Measurements from ENCODE around the gene FRMPD3.

FRMPD3 gene

DNA sequence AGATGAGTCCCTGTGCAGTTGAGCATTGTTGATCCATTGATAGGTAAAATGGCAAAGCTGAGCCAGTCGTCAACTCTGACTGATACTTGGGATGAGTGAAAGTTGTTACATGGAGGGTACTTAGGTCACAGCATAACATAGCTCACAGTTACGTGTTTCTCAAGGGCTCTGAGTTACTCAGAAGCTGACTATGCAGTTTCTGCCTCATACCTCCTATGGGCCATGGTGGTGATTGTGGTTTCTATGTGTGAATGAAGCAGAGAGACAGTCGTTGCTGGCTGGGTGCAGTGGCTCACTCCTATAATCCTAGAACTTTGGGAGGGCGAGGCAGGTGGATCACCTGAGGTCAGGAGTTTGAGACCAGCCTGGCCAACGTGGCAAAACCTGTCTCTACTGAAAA, 30.8 kb downstream of the FRMPD3 start:
- no peaks in the 10 kb centered on the region for H3K27me3 ChIP-seq (replicated peaks; ENCODE audit: control insufficient read depth, insufficient read depth, low read length)
- H3K4me3 ChIP-seq (replicated peaks; ENCODE audit: low read depth, low read length) = no peak overlapping the region
- no peaks in the 10 kb centered on the region for H3K36me3 ChIP-seq (ENCODE audit: control insufficient read depth, insufficient read depth, low read length)
- TF ChIP-seq, protein P1, sequence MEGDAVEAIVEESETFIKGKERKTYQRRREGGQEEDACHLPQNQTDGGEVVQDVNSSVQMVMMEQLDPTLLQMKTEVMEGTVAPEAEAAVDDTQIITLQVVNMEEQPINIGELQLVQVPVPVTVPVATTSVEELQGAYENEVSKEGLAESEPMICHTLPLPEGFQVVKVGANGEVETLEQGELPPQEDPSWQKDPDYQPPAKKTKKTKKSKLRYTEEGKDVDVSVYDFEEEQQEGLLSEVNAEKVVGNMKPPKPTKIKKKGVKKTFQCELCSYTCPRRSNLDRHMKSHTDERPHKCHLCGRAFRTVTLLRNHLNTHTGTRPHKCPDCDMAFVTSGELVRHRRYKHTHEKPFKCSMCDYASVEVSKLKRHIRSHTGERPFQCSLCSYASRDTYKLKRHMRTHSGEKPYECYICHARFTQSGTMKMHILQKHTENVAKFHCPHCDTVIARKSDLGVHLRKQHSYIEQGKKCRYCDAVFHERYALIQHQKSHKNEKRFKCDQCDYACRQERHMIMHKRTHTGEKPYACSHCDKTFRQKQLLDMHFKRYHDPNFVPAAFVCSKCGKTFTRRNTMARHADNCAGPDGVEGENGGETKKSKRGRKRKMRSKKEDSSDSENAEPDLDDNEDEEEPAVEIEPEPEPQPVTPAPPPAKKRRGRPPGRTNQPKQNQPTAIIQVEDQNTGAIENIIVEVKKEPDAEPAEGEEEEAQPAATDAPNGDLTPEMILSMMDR (IDR thresholded peaks at IDR 0.05; ENCODE audit: insufficient read depth, low read length, poor library complexity, severe bottlenecking) = no peak
- no peak for DNase-seq (ENCODE audit: extremely low read depth, insufficient read length)

DNA sequence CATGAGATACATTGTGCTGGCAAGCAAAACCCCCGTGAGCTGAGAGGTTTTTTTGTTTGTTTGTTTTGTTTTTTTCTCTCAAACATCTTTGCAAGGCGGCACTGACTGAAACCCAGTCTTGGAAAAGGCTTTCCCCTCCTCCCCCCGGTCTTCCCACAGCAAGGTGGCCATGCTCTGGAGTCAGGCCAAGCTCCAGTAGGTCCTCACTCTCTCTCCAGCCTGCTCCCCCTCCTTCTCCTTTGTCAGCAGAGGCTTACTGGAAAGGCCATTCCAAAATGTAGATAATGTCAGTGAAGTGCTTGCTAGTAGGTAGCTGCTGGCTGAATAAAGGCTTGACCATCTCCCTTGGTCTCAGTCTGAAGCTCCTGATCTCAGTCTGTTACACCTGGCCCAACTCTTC, 32.6 kb downstream of the FRMPD3 start:
- no peaks in the 10 kb centered on the region for H3K27me3 ChIP-seq (replicated peaks; ENCODE audit: control insufficient read depth, insufficient read depth, low read length)
- H3K4me3 ChIP-seq (replicated peaks; ENCODE audit: low read depth, low read length) = no peak overlapping the region
- H3K36me3 ChIP-seq (ENCODE audit: control insufficient read depth, insufficient read depth, low read length) = no peaks in the 10 kb centered on the region
- TF ChIP-seq, protein P1 (IDR thresholded peaks at IDR 0.05; ENCODE audit: insufficient read depth, low read length, poor library complexity, severe bottlenecking) = no peak
- DNase-seq (ENCODE audit: extremely low read depth, insufficient read length) = no peak

GRCh38 chrX:107484002-107484726, 34.7 kb downstream of the FRMPD3 start:
- TF ChIP-seq, protein P1 (IDR thresholded peaks at IDR 0.05; ENCODE audit: insufficient read depth, low read length, poor library complexity, severe bottlenecking) = no peak
- Histone ChIP-seq H3K27me3 (replicated peaks; ENCODE audit: control insufficient read depth, insufficient read depth, low read length) (no peaks in the 10 kb centered on the region), H3K4me3 (replicated peaks; ENCODE audit: low read depth, low read length) (no peak overlapping the region), H3K36me3 (ENCODE audit: control insufficient read depth, insufficient read depth, low read length) (no peaks in the 10 kb centered on the region)
- DNase-seq (ENCODE audit: extremely low read depth, insufficient read length) = peak; percentile 40

DNA sequence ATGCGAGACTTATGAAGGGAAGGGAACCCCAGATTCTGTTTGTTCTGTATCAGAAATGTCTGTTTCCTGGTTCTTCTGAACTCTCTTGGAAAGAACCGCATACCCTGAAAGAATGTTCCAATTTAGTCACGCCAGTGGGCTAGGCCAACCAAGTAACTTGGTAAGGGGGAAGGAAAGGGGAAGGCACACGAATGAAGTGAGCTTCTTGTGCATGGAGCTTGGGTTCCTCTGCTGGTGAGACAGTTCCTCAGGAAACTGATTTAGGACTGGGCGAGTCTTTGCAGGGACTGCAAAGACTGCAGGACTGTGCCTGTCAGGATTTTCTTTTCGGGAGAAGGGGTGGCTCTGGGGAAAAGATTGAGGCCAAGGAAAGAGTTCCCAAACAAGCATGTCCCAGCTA, 35.6 kb downstream of the FRMPD3 start:
- TF ChIP-seq, protein P1 (IDR thresholded peaks at IDR 0.05; ENCODE audit: insufficient read depth, low read length, poor library complexity, severe bottlenecking) = peak; percentile 37
- H3K4me3 ChIP-seq (replicated peaks; ENCODE audit: low read depth, low read length) = no peak overlapping the region
- H3K36me3 ChIP-seq (ENCODE audit: control insufficient read depth, insufficient read depth, low read length) = no peaks in the 10 kb centered on the region
- H3K27me3 ChIP-seq (replicated peaks; ENCODE audit: control insufficient read depth, insufficient read depth, low read length) = no peaks in the 10 kb centered on the region
- no peak for DNase-seq (ENCODE audit: extremely low read depth, insufficient read length)

GRCh38 chrX:107493141-107493540, 43.7 kb downstream of the FRMPD3 start:
- no peaks in the 10 kb centered on the region for H3K36me3 ChIP-seq (ENCODE audit: control insufficient read depth, insufficient read depth, low read length)
- DNase-seq (ENCODE audit: extremely low read depth, insufficient read length) = no peak
- TF ChIP-seq, protein P1 (IDR thresholded peaks at IDR 0.05; ENCODE audit: insufficient read depth, low read length, poor library complexity, severe bottlenecking) = no peak
- H3K4me3 ChIP-seq (replicated peaks; ENCODE audit: low read depth, low read length) = no peak overlapping the region
- no peaks in the 10 kb centered on the region for H3K27me3 ChIP-seq (replicated peaks; ENCODE audit: control insufficient read depth, insufficient read depth, low read length)

DNA sequence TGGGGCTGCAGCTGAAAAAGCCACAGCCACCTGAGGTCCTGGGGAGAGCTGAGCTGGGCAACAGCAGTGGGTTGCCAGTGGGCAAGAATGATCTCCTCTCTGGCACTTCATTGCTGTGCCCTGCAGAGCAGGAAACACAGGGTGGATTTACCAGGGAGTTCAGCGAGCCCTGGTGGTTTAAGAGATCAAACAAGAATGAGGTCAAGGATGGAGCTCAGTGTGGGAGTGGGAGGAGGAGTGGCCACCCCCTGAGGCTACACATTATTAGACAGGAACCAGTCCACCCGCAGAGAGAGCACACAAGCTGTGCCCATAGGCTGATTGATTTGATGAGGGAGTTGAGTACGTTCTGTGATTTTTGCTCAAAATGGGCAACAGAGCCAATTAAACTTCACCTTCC, 47.3 kb downstream of the FRMPD3 start:
- DNase-seq (ENCODE audit: extremely low read depth, insufficient read length) = no peak
- H3K4me3 ChIP-seq (replicated peaks; ENCODE audit: low read depth, low read length) = no peak overlapping the region
- no peaks in the 10 kb centered on the region for H3K27me3 ChIP-seq (replicated peaks; ENCODE audit: control insufficient read depth, insufficient read depth, low read length)
- TF ChIP-seq, protein P1 (IDR thresholded peaks at IDR 0.05; ENCODE audit: insufficient read depth, low read length, poor library complexity, severe bottlenecking) = no peak
- no peaks in the 10 kb centered on the region for H3K36me3 ChIP-seq (ENCODE audit: control insufficient read depth, insufficient read depth, low read length)
